ENCODE data around the gene SND1.

GRCh38 chr7:127635659-127636285 lies 16.2 kb upstream of the SND1 start:
- no peak for TF ChIP-seq CTCF (IDR thresholded peaks at IDR 0.05)
- TF ChIP-seq POLR2A (IDR thresholded peaks at IDR 0.05): no peak

Measured in body of pancreas (tissue), 4 donors.